AG04450 (cell line): Measurements from ENCODE around the gene ATOSB. TPM values are rescaled to one million over a fixed set of nuclear protein-coding genes. Genes with fewer than 3 reads are reported as not detected.

Experiments
- CTCF ChIA-PET: fragments of 300-600, 350-600 bp; formaldehyde crosslinking; extraction: SDS; loops from one replicate; lab custom pipeline; 2022; ENCODE audit warnings: antibody characterized with exemption, inconsistent platforms; lab: Charles Lee
- POLR2A ChIA-PET: fragments of 350-600 bp; formaldehyde crosslinking; extraction: SDS; loops from one replicate; lab custom pipeline; 2021; ENCODE audit warnings: antibody characterized with exemption, inconsistent platforms; lab: Yijun Ruan, JAX
- DNase-seq: peaks from one replicate; pipeline ENCODE4 v3.0.0-alpha.2; 2011; ENCODE audit warnings: low read depth, low spot score
- H3K27ac ChIP-seq: one replicate; pipeline ENCODE4 v1.5.1; 2012; ENCODE audit warnings: low read depth, low read length, control low read depth
- H3K27me3 ChIP-seq: one replicate; pipeline ENCODE4 v1.6.0; 2012; ENCODE audit warnings: low read length; ENCODE audit not compliant: control insufficient read depth, insufficient read depth
- H3K4me3 ChIP-seq: 2 replicates; pipeline ENCODE4 v1.5.1; 2011; ENCODE audit warnings: mild to moderate bottlenecking, low read depth, low read length, control low read depth
- H3K9me3 ChIP-seq: 2 replicates; pipeline ENCODE4 v1.5.1; 2012; ENCODE audit warnings: low read length; ENCODE audit not compliant: control insufficient read depth, insufficient read depth
- polyA plus RNA-seq: library from polyadenylated mRNA; depleted of rRNA; stranded (reverse); fragments of >200 nt; gene quantifications from 2 replicates; pipeline ENCODE4 v1.2.3, GENCODE V29; 2011
- TF ChIP-seq, protein P1 (sequence below): IDR thresholded peaks from 2 replicates; pipeline ENCODE4 v1.5.1; 2011; ENCODE audit warnings: low read depth, low read length, control low read depth, inconsistent platforms

ATOSB gene
- polyA plus RNA-seq, 1 experiment, result 20.4 TPM

DNA sequence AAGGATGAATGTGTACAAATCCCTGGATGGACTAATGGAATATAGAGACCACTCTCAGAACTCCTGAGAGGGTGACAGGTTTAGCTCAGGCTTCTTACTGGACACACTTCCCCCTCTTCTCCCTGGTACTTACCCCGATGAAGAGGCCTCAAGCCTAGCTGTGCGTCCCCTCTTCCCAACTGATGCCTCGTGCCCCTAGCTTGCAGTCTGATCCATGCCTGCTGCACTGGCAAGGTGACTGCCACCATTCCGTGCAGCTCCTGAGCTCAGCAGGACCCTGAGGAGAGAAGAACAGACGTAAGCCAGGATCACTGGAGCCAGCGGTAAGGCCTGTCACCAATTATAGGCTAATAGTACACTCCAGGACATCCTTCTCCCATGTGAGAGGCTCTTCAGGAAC lies 7.2 kb downstream of the ATOSB start:
- DNase-seq, result no peak
- Histone ChIP-seq H3K9me3 (no peaks in the 10 kb centered on the region), H3K4me3 (no peak overlapping the region), H3K27me3 (no peaks in the 10 kb centered on the region), H3K27ac (no peak overlapping the region)
- TF ChIP-seq, protein P1, sequence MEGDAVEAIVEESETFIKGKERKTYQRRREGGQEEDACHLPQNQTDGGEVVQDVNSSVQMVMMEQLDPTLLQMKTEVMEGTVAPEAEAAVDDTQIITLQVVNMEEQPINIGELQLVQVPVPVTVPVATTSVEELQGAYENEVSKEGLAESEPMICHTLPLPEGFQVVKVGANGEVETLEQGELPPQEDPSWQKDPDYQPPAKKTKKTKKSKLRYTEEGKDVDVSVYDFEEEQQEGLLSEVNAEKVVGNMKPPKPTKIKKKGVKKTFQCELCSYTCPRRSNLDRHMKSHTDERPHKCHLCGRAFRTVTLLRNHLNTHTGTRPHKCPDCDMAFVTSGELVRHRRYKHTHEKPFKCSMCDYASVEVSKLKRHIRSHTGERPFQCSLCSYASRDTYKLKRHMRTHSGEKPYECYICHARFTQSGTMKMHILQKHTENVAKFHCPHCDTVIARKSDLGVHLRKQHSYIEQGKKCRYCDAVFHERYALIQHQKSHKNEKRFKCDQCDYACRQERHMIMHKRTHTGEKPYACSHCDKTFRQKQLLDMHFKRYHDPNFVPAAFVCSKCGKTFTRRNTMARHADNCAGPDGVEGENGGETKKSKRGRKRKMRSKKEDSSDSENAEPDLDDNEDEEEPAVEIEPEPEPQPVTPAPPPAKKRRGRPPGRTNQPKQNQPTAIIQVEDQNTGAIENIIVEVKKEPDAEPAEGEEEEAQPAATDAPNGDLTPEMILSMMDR, result no peak
- ChIA-PET CTCF (interaction anchor here (1.2 to 1.9 kb wide), 2 partner anchors 12 to 209 kb away, joined by 5 read pairs; partner anchors contain the start of gene PIGO), POLR2A (no interaction called here)

- POLR2A ChIA-PET, result interaction anchor here (0.6 kb wide), 1 partner anchor 1874 kb away, joined by 3 read pairs; no protein-coding TSS in a partner anchor
Measured at GRCh38 chr9:35107297-35108290, 8.1 kb downstream of the ATOSB start.

GRCh38 chr9:35106343-35106730 lies 9.3 kb downstream of the ATOSB start:
- Histone ChIP-seq H3K27me3 (no peaks in the 10 kb centered on the region), H3K4me3 (no peak overlapping the region), H3K9me3 (no peaks in the 10 kb centered on the region; the same call in 1 of the 2 replicates), H3K27ac (no peak overlapping the region)
- CTCF ChIA-PET, result no interaction called here
- no peak for DNase-seq
- TF ChIP-seq, protein P1, result no peak
- POLR2A ChIA-PET, result no interaction called here

More at GRCh38 chr9:35107297-35108290, 8.1 kb downstream of the ATOSB start:
- CTCF ChIA-PET, result interaction anchor here (1.2 to 1.9 kb wide), 2 partner anchors 11 to 208 kb away, joined by 5 read pairs; partner anchors contain the start of gene PIGO
- Histone ChIP-seq H3K4me3 (no peak overlapping the region), H3K27me3 (no peaks in the 10 kb centered on the region), H3K9me3 (no peaks in the 10 kb centered on the region; the same call in 1 of the 2 replicates), H3K27ac (no peak overlapping the region)
- no peak for DNase-seq
- TF ChIP-seq, protein P1, result no peak

DNA sequence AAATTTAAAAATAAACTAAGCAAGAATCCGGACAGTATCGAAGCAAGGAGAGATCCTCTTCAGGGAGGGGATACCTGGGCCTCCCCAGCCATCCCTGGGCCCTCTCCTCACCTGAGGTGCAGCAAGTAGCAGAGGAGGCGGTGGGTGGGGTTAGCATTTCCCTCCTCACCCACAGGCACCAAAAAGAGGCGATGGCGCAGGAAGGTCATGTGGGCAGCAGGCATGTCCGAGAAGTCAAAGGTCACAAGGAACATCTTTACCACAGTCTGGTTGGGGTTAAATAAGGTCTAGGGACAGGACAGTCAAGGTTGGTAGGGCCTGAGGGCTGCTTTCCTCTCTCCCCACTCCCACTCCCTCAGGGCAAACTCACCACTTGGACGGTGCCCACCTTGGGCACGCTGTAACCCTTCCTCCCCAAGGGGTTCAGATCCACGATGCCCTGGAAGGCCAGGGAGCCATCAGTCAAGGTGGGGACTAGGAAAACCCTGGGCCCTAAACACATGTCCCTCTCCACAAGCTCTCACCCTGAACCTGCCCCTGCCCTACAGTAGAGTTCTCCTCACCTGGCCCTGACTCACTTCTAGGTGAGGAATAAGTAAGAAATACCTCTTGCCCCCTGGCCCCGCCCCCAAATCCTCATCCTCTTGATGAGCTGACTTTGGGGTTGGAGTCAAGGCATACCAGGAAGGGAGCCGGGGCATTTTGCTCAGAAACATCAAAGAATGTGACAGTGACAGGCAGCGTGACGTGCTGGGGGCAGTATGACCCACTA lies 9.9 kb downstream of the ATOSB start:
- Histone ChIP-seq H3K9me3 (no peaks in the 10 kb centered on the region; the same call in 1 of the 2 replicates), H3K27ac (no peak overlapping the region), H3K4me3 (no peak overlapping the region), H3K27me3 (no peaks in the 10 kb centered on the region)
- ChIA-PET POLR2A (no interaction called here), CTCF (no interaction called here)
- TF ChIP-seq, protein P1, result no peak
- no peak for DNase-seq
